ENCODE data around the gene MEF2D. TPM values are rescaled to one million over a fixed set of nuclear protein-coding genes. Genes with fewer than 3 reads are reported as not detected.

MEF2D gene
- total RNA-seq, 1 experiment from 2014 or later: 18.7 TPM

DNA sequence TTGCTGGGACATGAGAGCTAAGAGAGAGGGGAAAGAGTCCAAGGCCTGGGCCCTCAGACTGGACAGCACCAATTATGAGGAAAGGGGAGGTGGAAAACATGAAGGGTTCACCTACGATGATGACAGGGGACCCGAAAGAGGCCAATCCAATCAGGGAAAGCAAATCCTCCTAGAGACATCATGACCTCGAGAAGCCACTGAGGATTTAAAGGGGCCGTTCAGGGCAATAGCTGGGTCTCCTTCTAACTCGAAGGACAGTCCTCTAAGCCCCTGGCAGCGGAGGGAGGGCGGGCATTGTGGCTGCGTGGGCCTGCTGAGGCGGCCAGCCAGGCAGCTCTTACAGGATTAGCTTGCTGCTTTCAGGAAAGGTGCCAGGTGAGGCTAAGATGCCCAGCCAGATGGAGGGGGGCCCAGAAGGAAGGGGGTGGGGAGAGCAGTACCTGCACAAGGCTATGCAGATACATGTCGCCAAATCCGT lies 7.4 kb downstream of the MEF2D start:
- H3K36me3 Mint-ChIP-seq (ENCODE audit: insufficient read depth in 1 of 3, low read depth in 3 of 3): peaks cover 0 to 5% (median 2%) of the 10 kb centered on the region in 3 experiments; a peak in 3 of 7 replicates
- Histone ChIP-seq H2BK5ac (ENCODE audit: insufficient read length, low read length) (no peak overlapping the region), H2AK5ac (ENCODE audit: insufficient read length, low read length) (no peak overlapping the region), H3T11ph (ENCODE audit: low read length) (no peak overlapping the region), H3K27ac (ENCODE audit: insufficient read length, low read depth, low read length) (no peak overlapping the region), H3K79me2 (ENCODE audit: insufficient read depth, low read length) (peaks cover 13% of the 10 kb centered on the region; the same call in 1 of the 2 replicates), H4K8ac (replicated peaks; ENCODE audit: insufficient read length, low read depth, low read length) (no peak overlapping the region), H2BK120ac (ENCODE audit: low read depth, low read length, poor library complexity, severe bottlenecking) (no peak overlapping the region), H3K4me1 (ENCODE audit: insufficient read depth, low read length) (peaks cover 19% of the 10 kb centered on the region), H4K5ac (ENCODE audit: insufficient read length, low read depth, low read length) (no peak overlapping the region), H2BK12ac (ENCODE audit: insufficient read length, low read depth, low read length) (no peak overlapping the region), H3K14ac (ENCODE audit: insufficient read depth, low read length) (no peak overlapping the region), H3K9ac (ENCODE audit: extremely low read depth, insufficient read length, low read length) (no peak overlapping the region), H3K23me2 (ENCODE audit: insufficient read length, low read depth, low read length, poor library complexity, severe bottlenecking) (no peaks in the 10 kb centered on the region), H3K79me1 (ENCODE audit: insufficient read depth, low read depth, low read length, poor library complexity, severe bottlenecking) (no peaks in the 10 kb centered on the region), H3K4ac (ENCODE audit: low read depth, low read length) (no peak overlapping the region), H4K91ac (ENCODE audit: insufficient read length, low read depth, low read length) (no peak overlapping the region), H3K23ac (ENCODE audit: insufficient read length, low read depth, low read length) (no peak overlapping the region), H3K18ac (ENCODE audit: insufficient read length, low read depth, low read length) (no peak overlapping the region), H4K20me1 (ENCODE audit: control insufficient read depth, insufficient read depth, insufficient read length) (no peaks in the 10 kb centered on the region), H3K4me2 (ENCODE audit: insufficient read depth, insufficient read length, low read length) (no peak overlapping the region), H3K27me3 (ENCODE audit: insufficient read depth, low read length) (no peaks in the 10 kb centered on the region), H2BK20ac (ENCODE audit: low read depth, low read length, poor library complexity, severe bottlenecking) (no peak overlapping the region), H2BK15ac (ENCODE audit: low read depth, low read length) (no peak overlapping the region), H2AFZ (ENCODE audit: low read length) (no peak overlapping the region), H3K56ac (ENCODE audit: insufficient read length, low read depth, low read length) (no peak overlapping the region), H3K9me3 (ENCODE audit: control insufficient read depth, low read depth, low read length) (no peaks in the 10 kb centered on the region)
- 0 out of 5 replicates have a peak overlapping the region, but pooled peaks of 1 of the 2 experiments have one; percentile 8 for H3K4me3 Mint-ChIP-seq
- TF ChIP-seq, protein P1, sequence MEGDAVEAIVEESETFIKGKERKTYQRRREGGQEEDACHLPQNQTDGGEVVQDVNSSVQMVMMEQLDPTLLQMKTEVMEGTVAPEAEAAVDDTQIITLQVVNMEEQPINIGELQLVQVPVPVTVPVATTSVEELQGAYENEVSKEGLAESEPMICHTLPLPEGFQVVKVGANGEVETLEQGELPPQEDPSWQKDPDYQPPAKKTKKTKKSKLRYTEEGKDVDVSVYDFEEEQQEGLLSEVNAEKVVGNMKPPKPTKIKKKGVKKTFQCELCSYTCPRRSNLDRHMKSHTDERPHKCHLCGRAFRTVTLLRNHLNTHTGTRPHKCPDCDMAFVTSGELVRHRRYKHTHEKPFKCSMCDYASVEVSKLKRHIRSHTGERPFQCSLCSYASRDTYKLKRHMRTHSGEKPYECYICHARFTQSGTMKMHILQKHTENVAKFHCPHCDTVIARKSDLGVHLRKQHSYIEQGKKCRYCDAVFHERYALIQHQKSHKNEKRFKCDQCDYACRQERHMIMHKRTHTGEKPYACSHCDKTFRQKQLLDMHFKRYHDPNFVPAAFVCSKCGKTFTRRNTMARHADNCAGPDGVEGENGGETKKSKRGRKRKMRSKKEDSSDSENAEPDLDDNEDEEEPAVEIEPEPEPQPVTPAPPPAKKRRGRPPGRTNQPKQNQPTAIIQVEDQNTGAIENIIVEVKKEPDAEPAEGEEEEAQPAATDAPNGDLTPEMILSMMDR (conservative IDR thresholded peaks at IDR 0.05): no peak
- H3K4me1 Mint-ChIP-seq: peaks cover 85 to 95% of the 10 kb centered on the region in 2 experiments
- H3K9me3 Mint-ChIP-seq: no peaks in the 10 kb centered on the region
- no peaks in the 10 kb centered on the region for H3K27me3 Mint-ChIP-seq (ENCODE audit: low read depth)
- peak overlapping the region in 1 of 3 experiments; percentile 87; a peak in 2 of 7 replicates for H3K27ac Mint-ChIP-seq
- no CpG with 5 or more reads among the region's 11 CpGs for WGBS (ENCODE audit: extremely low coverage, insufficient read length, low lambda C conversion rate)
- no peak for DNase-seq
